ENCODE measurements around the gene OTUB2.

The OTUB2 gene

DNA sequence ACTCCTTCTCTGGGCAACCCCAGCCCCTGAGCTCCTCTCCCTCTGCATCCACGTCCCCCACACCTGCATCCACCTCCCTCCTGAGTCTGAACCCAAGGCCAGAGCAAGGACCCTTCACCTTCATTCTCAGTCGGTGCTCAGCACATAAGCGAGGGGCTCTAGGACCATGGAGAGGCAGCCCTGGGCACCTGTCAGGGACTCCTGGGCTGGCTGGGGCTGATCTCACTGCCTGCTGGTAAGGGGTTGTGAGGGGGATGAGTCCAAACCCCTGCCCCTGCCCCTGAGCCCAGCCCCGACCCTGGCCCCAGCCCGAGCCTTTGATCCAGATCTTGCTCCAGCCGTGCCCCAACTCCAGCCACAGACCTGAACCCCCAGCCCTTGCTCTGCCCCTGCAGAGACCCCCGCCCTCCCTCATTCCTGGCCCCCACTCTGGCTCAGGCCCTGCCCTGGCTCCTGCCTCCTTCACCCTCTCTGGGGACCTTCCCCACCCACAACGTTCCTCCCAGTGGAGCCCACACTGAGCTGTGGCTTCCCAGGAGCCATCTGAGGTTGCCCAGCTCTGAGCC, 29.9 kb upstream of the OTUB2 start:
- DNase-seq (ENCODE audit: low read depth in 2 of 2), result no peak

DNA sequence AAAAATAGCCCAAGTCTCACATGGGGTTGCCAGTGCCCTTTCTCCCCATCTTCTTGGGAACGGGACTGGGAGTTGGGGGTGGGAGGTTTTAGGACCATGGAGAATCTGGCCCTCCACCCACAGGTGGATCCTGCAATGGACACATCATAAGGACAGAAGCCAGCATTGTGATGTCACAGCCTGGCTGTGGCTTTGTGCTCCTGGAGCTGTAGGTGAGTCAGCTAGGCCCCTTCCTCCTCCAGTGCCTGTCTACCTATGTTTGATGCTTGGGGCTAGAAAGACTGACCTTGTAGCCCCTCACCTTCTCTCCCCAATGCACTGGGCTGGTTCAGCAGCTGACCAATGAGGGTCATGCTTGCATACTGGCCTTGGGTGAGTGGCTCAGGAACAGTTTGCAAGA, 29.1 kb upstream of the OTUB2 start, which contains the start of gene CCDC197:
Gene CCDC197 (plus strand): TSS at position 220 of the 400 bp plus-strand sequence. CDS start 831 bp downstream, outside the sequence.
- DNase-seq (ENCODE audit: low read depth in 2 of 2), result no peak

DNA sequence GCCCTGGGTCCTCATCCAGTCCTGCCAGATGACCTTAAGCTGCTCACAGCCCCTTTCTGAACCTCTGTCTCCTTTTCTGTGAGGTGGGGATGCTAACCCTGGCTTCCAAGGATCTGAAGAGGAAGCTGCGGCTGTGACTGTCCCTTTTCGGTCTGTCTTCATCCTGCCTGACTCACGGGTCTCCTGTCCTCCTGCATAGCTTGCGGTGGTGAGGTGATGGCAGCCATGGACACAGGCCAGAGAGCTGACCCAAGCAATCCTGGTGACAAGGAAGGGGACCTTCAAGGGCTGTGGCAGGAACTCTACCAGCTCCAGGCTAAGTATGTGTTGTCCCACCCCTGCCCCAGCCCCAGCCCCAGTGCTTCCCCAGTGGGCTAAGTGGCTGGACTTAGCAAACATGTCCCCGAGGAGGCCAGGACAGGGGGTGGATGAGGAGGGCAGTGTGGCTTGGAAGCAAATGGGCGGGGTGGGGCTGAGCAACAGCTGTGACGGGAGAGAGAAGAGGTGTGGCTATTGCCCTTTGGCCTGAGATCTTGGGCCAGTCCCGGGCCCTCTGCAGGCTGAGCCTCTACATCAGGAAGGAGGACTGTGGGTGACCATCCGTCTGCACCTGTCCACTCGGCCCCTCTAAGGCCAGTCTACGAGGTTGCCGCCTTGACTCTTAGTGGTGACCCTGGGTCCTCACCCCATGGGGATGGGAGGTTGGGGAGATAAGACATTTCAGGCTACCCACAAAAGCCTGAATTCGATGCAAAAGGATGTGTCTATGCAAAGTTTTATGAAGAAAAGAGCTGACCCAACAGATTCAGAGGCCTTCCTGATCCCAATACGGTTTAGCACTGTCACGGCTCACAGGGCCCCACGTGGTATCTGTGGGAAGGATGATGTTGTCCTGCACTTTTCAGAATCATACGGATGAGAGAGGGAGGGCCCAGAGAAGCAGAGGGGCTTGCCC, 27.9 kb upstream of the OTUB2 start:
- no peak for DNase-seq (ENCODE audit: low read depth in 2 of 2)

DNA sequence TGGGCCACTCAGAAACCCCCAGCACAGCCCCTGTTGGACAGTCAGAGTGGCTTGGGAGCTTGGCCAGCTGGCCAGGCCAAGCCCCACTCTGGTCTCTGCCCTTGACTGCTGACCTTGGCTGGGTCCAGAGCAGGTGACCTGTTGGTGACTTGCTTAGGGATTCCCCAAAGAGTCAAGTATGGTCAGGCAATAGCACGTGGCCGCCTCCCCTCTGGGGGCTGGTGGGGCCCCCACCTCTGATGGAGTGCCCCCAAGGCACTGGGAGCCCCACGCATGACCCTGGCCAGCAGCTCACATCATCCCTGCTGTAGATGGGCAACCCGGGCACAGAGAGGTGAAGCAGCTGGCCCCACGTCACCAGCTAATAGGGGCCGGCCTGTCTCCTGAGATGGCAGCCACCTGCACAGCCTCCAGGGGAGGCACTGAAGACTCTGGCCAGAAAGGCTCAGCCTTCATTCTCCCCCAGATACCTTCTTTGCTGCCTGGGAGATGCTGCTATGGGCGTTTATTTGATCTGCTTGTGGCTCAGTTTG, 27.2 kb upstream of the OTUB2 start:
- no peak for DNase-seq (ENCODE audit: low read depth in 2 of 2)

DNA sequence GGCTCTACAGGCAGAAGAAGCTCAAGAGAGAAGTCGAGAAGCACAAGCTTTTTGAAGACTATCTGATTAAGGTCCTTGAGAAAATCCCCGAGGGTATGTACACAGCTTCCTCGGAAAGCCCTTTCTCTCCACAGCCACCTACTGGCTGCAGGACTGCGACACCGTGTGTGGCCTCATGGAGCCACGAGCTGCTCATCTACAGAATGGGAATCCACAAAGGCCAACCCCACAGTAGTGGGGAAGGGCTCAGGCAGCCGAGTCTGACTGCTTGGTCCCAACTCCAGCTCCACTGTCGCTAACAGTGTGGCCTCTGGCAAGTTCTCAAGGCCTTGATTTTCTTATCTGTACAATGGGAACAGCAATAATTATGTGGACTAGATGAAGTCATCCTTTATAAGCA, 26.6 kb upstream of the OTUB2 start:
- no peak for DNase-seq (ENCODE audit: low read depth in 2 of 2)

DNA sequence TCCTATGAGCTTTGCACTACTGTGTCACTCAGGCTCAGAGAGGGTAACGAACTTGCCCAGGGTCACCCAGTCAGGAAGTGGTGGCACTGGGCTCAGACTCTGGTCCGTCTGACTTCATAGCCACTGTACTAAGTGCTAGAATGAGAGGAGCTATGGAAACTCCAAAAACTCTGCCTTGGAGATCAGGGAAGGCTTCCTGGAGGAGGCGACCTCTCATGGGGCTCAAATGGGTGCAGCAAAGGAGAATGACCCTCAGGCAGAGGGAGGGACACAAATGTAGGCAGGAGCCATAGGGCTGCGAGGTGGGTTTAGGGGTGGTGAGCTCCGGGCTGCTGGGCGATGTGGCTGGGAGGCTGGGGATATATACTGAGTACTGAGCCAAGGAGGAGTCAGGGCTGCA, 25.9 kb upstream of the OTUB2 start:
- no peak for DNase-seq (ENCODE audit: low read depth in 2 of 2)

DNA sequence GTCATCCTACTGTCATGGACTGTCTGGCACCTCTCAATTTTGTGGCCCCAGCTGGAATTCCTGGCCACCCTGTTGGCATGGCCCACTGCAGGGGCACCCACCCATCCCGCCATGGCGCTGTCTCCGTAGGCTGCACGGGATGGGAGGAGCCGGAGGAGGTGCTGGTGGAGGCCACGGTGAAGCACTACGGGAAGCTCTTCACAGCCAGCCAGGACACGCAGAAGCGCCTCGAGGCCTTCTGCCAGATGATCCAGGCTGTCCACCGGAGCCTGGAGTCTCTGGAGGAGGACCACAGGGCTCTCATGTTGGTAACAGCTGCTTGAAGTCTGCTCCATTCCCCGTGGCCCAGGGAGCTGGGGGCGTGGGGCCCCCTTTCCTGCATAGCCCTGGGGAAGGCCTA, 25.1 kb upstream of the OTUB2 start:
- no peak for DNase-seq (ENCODE audit: low read depth in 2 of 2)

DNA sequence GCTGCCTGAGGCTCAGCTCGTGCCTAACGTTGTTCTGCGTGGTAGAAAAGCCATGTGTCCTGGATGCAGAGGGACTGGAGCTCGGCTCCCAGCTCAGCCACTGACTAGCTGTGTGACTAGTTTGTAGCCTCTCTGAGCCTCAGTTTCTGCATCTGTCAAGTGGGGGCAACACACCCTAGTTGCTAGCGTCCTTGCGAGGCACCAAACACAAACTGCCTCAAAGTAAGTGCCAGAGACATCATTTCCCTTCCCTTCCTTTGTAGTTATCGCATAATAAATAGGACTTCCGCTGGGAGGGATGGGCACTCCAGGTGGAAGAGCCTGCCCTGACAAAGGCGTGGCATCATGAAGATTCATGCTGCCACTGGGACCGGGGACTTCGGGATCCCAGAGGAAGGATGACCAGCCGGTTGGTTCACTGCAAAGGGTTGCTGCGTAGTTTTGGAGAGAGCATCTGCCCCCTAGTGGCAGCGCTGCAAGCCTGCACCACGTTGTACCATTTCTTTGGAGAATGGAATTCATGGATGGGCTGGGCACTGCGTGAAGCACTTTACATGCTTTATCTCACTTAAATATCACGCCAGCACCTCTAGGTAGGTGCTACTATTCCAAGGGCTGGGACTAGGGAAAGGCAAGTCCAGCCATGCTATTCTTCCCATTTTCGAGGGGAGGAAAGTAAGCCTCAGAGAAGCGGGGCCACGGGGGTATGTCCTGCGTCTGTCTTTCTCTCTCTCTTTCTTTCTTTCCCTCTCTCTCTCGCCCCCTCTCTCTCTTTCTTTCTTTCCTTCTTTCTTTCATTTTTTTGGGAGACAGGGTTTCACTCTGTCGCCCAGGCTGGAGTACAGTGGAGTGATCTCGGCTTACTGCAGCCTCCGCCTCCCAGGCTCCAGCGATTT, 24.4 kb upstream of the OTUB2 start:
- peak; percentile 32 to 33 for DNase-seq (ENCODE audit: low read depth in 2 of 2)

DNA sequence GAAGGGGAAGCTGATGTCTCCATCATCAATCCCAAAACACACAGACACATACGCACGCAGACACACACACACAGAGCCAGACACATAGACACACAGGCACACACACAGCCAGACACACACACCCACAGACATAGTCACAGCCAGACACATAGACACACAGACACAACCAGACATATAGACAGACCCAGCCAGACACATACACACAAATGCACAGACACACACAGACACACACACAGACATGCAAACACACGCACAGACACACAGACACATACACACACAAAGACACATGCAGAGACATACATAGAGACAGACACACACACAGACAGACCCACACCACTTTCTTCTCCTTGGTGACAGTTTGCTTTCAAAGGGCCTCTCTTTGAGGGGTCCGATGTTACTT, 22.7 kb upstream of the OTUB2 start:
- DNase-seq (ENCODE audit: low read depth in 2 of 2), result no peak

DNA sequence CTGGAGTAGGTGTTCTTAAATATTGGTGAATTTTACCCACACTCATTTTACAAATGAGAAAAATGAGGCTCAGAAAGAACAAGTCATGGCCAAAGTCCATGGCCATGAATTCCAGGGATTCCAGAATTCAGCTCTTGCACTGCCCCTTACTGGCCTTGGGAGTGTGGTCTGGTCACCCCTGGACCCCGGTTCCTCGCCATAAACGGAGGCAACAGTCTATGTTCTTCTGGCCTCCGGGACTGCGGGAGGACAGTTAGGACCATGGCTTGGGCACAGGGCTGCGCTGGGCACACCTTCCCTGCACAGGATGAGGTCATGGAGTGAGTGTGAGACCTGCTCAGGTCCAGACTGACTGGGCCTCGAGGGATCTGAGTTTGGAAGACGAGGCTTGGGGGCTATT, 22.1 kb upstream of the OTUB2 start:
- no peak for DNase-seq (ENCODE audit: low read depth in 2 of 2)

DNA sequence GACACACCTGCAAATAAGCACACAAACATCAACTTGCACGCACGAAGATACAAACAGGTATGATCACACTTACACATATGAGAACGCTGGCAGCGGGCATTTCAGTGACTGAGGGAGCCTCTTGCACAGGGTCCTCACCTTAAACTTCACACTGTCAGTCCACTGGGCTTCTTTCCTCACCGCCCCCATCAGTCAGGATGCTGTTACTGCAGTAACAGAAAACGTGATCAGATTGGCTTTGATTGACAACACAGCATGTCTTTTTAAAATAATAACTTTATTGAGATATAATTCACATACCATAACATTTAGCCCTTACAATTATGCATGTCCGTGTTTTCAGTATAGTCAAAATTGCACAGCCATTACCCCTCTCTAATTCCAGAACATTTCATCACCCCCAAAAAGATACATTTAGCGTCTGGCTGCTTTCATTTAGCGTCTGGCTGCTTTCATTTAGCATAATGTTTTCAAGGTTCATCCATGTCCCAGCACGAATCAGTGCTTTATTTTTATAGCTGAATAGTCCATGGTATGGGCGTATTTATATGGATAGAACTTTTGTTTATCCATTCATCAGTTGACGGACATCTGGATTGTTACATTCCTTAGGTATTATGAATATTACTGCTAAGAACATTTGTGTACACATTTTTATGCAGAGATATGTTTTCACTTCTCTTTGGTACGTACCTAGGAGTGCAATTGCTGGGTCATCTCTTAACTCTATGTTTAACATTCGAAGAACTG, 20.6 kb upstream of the OTUB2 start:
- DNase-seq (ENCODE audit: low read depth in 2 of 2), result no peak

DNA sequence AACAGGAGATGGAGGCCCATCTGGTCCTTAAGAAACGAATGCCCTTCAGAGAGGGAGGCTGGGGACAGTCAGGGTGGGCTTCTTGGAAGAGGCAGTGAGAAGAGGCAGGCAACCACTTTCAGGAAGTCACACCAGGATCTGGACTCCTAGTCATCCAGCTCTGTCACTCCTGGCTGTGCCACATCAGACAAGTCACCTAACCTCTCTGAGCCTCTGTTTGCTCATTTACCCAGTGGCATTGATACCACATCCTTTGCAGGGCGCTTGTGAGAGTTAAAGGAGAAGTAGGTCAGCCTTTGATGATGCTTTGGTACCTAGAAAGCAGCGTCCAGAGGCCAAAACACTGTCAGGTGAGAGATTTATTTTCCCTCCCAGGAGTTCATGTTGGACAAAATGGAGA, 17.9 kb upstream of the OTUB2 start:
- DNase-seq (ENCODE audit: low read depth in 2 of 2), result no peak

DNA sequence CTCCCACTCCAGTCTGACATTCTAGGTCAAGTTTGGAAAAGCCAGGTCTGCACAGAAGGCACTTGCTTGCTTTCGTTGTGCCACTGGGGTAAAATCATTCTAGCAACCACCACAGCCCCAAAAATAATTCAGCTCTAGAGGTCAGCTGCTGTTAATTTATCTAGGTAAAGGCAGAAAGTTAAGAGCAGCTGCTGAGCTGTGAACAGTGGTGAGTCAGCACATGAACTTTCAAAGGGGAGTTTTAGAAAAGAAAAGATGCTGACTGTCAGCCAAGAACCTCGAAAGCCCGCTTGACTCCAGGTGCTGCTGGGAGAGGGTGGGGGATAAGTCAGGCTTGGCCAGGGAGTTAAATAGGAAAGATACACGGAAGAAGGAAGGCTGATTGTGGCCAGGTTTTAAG, 16.4 kb upstream of the OTUB2 start:
- DNase-seq (ENCODE audit: low read depth in 2 of 2), result no peak

DNA sequence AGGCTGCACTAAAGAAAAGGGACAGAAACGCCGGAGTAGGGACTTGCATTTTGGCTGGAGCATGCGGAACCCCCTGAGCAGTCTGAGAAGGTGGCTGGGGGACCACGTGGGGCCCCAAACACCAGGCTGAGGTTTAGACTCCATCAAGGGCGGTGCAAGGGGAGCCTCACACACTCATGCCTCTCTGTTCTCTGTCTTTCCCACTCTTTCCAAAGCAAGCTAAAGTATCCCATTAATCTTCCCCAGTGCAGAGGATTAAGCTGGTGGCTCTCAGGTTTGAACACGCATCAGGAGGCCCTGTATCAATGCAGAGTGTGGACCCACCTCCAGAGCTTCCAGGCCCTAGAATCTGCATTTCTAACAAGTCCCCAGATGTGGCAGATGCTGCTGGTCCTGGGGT, 15.5 kb upstream of the OTUB2 start:
- DNase-seq (ENCODE audit: low read depth in 2 of 2), result no peak

DNA sequence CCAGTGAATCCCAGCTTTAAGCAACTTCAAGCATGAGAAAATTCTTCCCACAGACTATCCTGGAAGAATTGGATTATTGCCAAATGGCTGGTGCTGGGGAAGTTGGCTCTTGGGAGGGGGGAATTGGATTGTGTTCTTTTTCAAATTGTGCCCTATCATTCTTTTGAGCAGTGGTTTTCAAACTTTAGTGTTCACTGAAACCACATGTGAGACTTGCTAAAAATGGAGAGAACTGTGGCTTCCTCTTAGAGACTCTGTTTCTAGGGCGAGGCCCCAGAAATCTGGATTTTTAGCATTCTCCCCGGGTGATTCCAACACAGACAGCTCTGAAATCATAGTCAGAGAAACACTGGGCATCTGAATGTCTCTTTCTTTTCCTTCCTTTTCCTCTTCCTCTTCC, 14.3 kb upstream of the OTUB2 start:
- DNase-seq (ENCODE audit: low read depth in 2 of 2), result no peak

DNA sequence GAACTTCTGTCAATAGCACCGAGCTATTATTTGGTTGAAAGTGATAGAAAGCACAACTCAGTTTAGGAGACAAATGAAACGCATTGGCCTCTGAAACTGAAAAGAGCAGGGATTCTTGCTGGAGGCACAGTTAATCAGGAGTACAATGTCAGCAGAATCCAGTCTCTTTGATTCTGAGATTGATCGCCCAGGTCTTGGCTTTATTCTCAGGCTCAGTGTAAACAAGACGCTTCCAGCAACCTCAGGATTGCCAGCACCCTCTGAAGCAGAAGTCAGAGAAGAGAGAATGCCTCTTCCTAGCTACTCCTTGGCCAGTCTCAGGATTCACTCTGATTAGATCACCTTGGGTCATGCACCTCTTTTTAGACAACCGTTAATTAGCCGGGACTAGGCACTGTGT, 11.8 kb upstream of the OTUB2 start:
- DNase-seq (ENCODE audit: low read depth in 2 of 2), result no peak

DNA sequence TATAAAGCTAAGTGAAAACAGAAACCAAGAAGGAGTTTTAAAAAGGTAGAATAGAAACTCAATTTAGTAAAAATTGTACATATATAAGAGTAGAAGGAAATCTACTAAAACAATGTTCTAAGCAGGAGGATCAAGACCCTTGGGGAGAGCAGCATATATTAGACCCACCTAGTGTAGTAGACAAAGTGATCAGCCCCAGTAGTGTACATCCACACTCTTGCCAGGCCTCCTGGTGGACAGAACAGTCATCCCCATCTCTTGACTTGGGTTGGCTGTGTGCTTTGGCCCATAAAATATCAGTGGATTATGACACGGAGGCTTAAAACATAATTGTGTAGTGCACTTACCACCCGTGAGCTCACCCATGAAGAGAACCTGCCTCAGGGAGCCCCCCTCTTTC, 10.9 kb upstream of the OTUB2 start:
- DNase-seq (ENCODE audit: low read depth in 2 of 2), result no peak

DNA sequence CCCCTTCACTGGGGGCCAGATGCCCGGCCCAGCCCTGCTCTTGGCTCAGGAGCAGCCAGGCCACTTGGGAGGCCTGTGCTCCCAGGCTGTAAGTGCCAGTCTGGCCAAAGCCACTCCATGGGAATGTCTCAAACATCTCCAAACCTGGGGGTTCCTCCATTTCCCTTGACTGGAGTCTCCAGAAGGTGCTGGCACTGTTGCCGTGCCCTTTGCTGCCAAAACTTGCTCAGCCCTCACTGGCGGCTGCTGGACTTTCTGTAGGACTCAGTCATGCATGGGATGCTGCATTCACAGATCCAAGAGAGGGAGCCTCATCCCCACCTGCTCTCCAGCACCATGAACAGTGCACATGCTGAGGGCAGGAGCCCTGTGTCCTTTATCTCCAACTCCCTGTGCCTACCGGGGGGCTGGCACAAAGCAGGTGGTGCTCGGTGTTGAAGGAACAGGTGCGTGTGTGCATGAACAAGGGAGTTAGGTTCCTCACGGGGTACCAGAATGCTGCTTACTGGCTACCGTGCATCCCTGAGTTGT, 9.6 kb upstream of the OTUB2 start:
- DNase-seq (ENCODE audit: low read depth in 2 of 2), result no peak

DNA sequence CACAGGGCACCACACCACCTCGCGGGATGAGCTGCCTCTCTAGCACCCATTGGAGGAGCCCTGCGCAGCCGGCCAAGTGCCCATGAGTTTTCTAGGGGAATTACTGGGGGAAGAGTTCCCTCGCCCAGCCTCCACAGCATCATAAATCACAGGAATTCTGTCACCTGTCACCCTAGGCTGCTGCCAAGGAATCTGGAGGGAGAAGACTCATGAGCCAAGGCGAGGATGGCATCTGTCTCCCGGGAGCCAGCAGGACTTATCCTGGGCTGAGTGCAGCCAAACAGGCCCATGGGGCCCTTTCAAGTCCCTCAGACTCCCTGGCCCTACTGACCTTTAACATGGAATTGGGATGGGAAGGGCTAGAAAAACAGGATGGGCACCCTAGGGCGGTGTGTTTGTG, 7.8 kb upstream of the OTUB2 start:
- DNase-seq (ENCODE audit: low read depth in 2 of 2), result no peak

DNA sequence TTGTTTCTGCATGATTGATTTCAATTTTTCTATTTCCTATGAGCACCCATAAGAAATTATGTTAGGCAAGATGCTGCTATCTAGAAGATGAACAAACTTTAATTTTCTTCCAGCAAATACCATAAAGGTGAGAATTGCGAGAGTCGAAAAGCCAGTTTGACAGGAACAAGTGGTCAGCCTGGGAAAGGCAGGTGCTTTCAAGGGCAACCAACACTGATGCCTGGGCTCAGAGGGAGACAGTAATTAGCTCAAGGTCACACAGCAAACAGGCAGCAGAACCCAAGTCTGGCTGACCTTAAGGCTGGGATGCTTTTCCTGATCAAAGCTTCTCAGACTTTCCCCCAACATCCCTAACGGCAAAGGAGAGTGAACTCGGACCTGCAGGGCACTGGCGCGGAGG, 6.8 kb upstream of the OTUB2 start:
- no peak for DNase-seq (ENCODE audit: low read depth in 2 of 2)

DNA sequence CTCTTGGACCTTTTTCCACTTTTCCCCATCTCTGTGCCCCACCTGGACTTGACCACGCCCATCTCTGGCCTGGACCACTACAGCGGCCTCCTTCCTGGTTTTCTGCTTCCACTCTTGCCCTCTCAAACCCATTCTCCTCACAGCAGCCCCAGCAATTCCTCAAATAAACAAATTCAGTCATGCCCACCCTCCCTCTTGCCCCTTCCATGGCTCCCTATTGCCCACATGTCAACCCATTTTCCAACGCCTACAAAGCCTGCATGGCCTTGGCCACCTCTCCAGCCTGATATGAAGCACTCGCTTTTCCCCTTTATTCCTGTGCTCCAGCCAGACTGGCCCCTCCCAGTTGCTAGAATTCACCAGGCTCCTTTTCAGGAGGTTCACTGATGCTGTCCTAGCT, 5.9 kb upstream of the OTUB2 start:
- DNase-seq (ENCODE audit: low read depth in 2 of 2), result no peak
